NOMO-1 treated with DMSO at 0.1 percent for 48 hours (cell line): ENCODE measurements around the gene OSBPL10.
A peak's percentile ranks its signal among the peaks of the same experiment; 100 is the strongest.

ENCODE experiments used
- DNase-seq: peaks from one replicate; lab custom pipeline; 2025; ENCODE audit not compliant: unreplicated experiment; lab: John Stamatoyannopoulos, UW

OSBPL10 gene

DNA sequence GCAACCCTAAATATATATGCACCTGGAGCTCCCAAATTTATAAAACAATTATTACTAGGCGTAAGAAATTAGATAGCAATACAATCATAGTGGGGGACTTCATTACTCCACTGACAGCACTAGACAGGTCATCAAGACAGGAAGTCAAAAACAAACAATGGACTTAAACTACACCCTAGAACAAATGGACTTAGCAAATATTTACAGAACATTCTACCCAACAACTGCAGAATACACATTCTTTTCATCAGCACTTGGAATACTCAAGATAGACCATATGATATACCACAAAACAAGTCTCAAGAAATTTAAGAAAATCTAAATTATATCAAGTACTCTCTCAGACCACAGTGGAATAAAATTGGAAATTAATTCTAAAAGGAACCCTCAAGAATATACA is 201.5 kb downstream of the OSBPL10 start:
- no peak for DNase-seq

DNA sequence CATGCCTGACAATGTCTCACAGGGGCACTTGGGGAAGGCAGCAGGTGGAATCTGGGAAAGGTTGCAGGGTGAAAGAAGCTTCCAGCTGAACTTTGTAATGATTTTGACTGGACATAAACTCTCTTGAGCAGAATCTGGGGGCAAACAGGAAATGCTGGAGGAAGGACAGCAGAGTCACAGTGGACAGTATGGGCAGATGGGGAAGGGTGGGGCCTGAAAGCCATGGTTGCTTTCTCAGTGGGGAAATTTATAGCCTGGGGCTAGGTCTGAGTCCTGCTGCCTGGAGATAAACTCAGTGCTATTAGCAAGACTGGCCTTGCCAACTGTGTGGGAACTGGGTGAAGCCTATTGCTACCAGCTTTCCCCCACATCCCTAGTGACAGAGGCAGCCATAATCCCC is 203.2 kb downstream of the OSBPL10 start:
- no peak for DNase-seq

GRCh38 chr3:31777092-31777491 is 204.0 kb downstream of the OSBPL10 start:
- no peak for DNase-seq

DNA sequence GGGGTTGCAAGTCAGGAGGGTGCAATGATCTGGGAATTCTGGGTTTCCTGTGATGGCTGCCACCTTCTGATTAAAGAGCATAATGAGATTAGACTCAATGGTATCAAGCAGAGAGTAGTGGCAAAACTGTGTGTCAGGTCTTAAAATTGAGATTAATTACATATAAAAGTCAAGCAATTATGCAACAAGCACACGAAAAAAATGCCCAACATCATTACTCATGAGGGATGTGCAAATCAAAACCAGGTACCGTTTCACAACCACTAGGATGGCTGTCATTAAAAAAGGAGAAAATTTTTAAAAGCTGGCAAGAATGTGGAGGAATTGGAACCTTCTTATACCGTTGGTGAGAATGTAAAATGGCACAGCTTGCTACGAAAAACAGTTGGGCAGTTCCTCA is 205.0 kb downstream of the OSBPL10 start:
- DNase-seq, result no peak

DNA sequence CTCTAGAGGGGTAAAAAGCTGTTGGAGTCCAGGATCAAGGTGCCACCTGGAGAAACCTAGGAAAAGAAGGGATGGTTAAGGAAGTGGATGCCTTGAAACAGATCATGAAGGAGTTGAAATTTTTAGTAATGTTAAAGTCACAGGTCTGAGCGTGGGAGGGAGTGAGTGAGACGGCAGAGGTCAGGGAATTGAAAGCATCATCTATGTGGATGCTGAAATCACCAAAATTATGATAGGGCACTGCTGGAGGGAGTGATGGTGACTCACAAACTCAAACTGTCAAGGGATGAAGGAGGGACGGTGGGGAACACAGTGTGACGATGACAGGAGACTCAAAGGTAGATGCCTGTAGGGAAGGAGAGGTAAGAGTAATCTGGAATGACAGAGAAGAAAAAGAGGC is 205.7 kb downstream of the OSBPL10 start:
- no peak for DNase-seq

DNA sequence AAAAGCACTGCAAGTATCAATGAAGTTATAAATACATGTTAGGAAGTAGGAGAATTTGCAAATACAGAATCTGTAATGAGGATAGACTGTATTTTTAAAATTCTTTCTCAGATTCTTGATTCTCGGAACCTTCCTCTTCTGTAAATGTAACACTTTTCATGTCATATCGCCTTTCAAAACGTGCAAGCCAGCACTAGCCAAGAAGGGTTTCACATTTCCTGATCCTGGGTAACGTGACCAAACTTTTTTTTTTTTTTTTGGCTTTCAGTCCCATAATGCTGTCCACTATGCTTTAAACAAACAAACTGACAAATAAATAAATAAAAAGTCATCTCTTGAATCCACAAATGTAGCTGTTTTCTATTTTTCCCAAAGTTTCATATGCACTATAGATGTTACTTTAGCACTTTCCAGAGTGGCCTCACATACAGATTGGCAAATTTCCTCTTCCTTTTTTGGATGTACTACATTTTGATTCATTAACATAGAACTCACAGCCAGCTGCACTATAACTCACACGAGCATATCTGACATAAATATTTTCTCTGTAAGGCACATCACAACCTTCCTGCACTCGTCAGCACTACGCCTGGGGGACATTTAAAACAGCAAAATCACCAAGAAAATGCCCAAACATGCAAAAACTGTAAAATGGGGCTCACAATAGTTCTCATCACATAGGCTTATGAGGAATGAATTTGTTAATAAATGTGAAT is 208.1 kb downstream of the OSBPL10 start:
- no peak for DNase-seq

GRCh38 chr3:31772272-31772671 is 208.8 kb downstream of the OSBPL10 start:
- DNase-seq, result no peak

DNA sequence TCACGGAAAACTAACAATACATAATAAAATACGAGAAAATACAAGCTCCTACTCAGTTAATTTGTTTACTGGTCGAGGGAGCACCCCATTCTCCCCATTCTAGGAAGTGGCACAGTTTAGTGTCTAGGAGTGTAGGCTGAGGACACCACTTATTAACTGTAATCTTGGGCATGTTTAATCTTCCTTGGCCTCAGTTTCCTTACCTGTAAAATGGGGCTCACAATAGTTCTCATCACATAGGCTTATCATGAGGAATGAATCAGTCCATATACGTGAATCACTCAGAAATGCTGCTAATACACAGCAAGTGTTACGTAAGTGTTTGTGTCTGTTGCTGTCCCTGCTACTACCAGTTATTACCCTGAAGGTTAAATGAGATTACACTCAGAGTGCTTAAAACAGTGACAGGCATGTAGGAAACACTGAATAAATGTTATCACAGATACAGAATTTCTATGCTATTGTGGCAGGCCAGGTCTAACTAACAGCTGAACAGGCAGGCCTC is 210.2 kb downstream of the OSBPL10 start:
- no peak for DNase-seq

- DNase-seq, result peak; percentile 30
These were observed 212.5 kb downstream of the OSBPL10 start for GRCh38 chr3:31768479-31769125.

- no peak for DNase-seq
These were observed 213.1 kb downstream of the OSBPL10 start for GRCh38 chr3:31767920-31768319.

DNA sequence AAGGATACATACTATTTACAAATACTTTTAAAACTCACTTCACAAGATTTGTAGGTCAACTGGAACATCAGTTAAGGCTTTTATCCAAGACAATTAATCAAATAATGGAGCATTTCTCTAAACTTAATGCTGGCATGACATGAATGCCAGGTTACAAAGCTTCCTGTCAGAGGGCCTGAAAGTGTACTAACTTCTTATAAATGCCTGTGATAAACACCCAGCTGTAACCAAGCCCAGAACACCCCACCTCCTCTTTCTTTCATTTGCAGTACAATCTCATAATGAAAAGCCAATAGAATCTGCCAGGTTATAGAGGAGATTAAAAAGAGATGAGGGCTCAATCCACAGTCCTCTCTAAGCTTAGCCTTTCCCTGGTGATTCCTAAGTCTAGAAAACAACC is 214.4 kb downstream of the OSBPL10 start:
- no peak for DNase-seq

GRCh38 chr3:31765871-31766270 is 215.2 kb downstream of the OSBPL10 start:
- DNase-seq, result no peak

GRCh38 chr3:31763731-31764130 is 217.3 kb downstream of the OSBPL10 start:
- no peak for DNase-seq

DNA sequence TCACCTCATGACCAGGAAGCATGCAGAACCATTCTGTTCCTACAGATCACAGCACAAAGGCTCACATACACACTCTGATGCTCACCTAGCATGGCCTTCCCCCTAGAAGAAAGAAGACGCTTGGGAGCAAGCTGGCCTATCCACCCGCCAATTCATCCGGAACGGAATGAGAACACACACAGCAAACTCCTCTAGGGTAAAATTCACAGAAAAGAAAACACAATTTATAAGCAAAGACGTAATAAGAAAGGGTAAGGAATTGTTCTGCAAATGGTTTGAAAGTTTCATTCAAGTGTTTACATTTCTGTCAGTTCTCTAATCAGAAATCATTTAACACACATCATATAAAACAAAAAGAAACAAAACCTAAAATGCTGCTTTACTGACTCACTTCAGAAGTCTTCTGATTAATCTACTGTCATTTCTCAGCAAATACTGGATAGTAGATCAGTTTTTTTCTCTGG is 218.1 kb downstream of the OSBPL10 start:
- DNase-seq, result no peak

GRCh38 chr3:31762097-31762764 is 218.8 kb downstream of the OSBPL10 start:
- peak; percentile 51 for DNase-seq

- no peak for DNase-seq
These were observed 220.4 kb downstream of the OSBPL10 start for GRCh38 chr3:31760654-31761053.

DNA sequence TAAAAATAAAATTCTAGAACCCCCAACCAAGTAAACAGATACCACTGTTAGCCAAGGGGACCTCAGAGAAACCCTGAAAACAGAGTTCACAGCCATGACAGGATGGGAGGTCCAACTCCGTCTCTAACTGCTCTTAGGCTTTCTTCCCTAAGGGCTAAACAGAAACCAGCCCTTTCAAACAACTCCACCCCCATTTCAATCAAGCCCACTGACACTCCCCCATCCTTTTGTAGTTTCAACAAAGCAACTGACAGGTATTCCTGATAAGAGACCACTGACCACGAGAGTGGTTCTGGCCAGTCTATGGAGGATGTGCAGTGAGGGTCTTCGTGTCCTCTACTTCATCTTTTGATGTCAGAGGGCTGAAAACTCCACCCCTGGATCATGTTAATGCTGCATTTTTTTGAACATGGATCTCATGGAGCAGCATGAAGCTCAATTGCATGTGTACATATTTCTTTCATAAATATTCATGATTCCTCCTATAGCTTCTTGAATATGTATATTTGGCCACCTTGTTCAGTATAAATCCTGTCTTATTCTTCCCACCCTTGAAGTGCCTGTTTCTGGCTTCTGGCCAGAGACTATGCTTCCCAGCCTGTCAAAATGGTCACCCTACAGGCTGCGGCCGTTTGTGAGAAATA is 222.6 kb downstream of the OSBPL10 start:
- no peak for DNase-seq

- DNase-seq, result no peak
These were observed 225.0 kb downstream of the OSBPL10 start for GRCh38 chr3:31755926-31756658.

GRCh38 chr3:31754575-31755278 is 226.3 kb downstream of the OSBPL10 start:
- DNase-seq, result no peak

DNA sequence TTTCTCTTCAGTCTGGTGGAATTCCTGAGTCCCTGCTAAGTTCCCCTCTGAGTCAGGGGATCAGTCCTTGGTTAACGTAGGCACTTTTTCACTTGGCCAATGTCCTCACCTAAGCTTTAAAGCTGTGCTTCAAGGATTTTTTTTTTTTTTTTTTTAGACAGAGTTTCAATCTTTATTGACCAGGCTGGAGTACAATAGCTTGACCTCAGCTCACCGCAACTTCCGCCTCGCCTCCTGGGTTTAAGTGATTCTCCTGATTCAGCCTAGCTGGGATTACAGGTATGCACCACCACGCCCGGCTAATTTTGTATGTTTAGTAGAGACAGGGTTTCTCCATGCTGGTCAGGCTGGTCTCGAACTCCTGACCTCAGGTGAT is 228.0 kb downstream of the OSBPL10 start:
- DNase-seq, result no peak
